NB4 (cell line): ENCODE results near the gene FBXO31.

Source experiments
- CTCF ChIP-seq: IDR thresholded peaks from one replicate; pipeline ENCODE4 v1.5.1; 2012; ENCODE audit warnings: low read depth, low read length
- MAX ChIP-seq: IDR thresholded peaks from 2 replicates; pipeline ENCODE4 v1.6.1; 2011; ENCODE audit warnings: low read depth, low read length
- MYC ChIP-seq: IDR thresholded peaks from 2 replicates; pipeline ENCODE4 v1.6.1; 2011; ENCODE audit warnings: low read depth, low read length
- POLR2A ChIP-seq: IDR thresholded peaks from 2 replicates; pipeline ENCODE4 v1.6.1; 2011; ENCODE audit warnings: mild to moderate bottlenecking; ENCODE audit not compliant: insufficient read length; ENCODE audit errors: extremely low read depth

GRCh38 chr16:87380881-87381280 is 2.7 kb downstream of the FBXO31 start:
- TF ChIP-seq CTCF = no peak
- no peak for TF ChIP-seq POLR2A
- TF ChIP-seq MAX = no peak
- no peak for TF ChIP-seq MYC
